ENCODE data around the gene MISP.

Gene MISP

DNA sequence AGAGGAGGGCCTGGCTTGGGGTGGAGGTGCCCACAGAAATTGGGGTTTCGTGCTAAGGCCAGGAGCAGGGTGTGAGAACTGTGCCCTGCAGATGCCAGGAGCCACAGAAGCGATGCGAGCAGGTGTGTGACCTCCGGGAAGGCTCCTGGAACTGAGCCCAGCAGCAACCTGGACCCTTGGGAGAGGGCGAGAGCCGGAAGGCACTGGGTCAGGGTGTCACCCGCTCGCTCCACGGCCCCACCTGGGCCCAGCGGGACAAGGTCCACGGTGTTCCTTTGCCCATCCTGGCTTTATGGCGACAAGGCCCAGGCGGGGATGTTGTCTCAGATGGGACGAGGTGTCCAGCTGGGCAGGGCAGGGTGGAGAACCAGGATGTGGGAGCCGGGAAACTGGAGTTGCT lies 4.2 kb downstream of the MISP start:
- TF ChIP-seq TOX (CRISPR knock-in tag; IDR thresholded peaks at IDR 0.05; ENCODE audit: borderline replicate concordance): no peak
- ATAC-seq: no peak

DNA sequence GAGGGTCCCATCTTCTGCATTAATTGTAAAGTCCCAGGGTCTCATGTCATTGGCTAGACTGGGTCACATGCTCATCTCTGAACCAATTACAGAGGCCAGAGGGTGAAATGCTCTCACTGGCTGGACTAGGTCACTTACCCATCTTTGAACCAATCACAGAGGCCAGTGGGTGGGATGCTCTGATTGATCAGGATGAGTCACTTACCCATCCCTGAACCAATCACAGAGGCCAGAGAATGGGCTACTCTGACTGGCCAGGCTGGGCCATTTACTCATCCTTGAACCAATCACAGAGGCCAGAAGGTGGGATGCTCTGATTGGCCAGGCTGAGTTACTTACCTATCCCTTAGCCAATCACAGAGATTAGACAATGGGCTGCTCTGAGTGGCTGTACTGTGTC lies 5.3 kb downstream of the MISP start:
- ATAC-seq: peak; percentile 19
- no peak for TF ChIP-seq ARNTL (CRISPR knock-in tag; IDR thresholded peaks at IDR 0.05; ENCODE audit: borderline replicate concordance, low read depth)
- no peak for TF ChIP-seq PATZ1 (CRISPR knock-in tag; IDR thresholded peaks at IDR 0.05; ENCODE audit: borderline replicate concordance)
- no peak for TF ChIP-seq ZNF565 (CRISPR knock-in tag; conservative IDR thresholded peaks at IDR 0.05; ENCODE audit: low read depth)
- TF ChIP-seq ZNF70 (CRISPR knock-in tag; IDR thresholded peaks at IDR 0.05): no peak
- TF ChIP-seq TOX (CRISPR knock-in tag; IDR thresholded peaks at IDR 0.05; ENCODE audit: borderline replicate concordance): no peak
- TF ChIP-seq ZFP30 (CRISPR knock-in tag; IDR thresholded peaks at IDR 0.05): no peak
- TF ChIP-seq POU6F1 (CRISPR knock-in tag; IDR thresholded peaks at IDR 0.05; ENCODE audit: borderline replicate concordance, low read depth): no peak
- no peak for TF ChIP-seq ESRRG (CRISPR knock-in tag; IDR thresholded peaks at IDR 0.05)
- no peak for TF ChIP-seq ZC3H10 (CRISPR knock-in tag; IDR thresholded peaks at IDR 0.05)
- no peak for TF ChIP-seq ZFP3 (CRISPR knock-in tag; IDR thresholded peaks at IDR 0.05)
- TF ChIP-seq, protein P1, sequence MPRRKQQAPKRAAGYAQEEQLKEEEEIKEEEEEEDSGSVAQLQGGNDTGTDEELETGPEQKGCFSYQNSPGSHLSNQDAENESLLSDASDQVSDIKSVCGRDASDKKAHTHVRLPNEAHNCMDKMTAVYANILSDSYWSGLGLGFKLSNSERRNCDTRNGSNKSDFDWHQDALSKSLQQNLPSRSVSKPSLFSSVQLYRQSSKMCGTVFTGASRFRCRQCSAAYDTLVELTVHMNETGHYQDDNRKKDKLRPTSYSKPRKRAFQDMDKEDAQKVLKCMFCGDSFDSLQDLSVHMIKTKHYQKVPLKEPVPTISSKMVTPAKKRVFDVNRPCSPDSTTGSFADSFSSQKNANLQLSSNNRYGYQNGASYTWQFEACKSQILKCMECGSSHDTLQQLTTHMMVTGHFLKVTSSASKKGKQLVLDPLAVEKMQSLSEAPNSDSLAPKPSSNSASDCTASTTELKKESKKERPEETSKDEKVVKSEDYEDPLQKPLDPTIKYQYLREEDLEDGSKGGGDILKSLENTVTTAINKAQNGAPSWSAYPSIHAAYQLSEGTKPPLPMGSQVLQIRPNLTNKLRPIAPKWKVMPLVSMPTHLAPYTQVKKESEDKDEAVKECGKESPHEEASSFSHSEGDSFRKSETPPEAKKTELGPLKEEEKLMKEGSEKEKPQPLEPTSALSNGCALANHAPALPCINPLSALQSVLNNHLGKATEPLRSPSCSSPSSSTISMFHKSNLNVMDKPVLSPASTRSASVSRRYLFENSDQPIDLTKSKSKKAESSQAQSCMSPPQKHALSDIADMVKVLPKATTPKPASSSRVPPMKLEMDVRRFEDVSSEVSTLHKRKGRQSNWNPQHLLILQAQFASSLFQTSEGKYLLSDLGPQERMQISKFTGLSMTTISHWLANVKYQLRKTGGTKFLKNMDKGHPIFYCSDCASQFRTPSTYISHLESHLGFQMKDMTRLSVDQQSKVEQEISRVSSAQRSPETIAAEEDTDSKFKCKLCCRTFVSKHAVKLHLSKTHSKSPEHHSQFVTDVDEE (CRISPR knock-in tag; IDR thresholded peaks at IDR 0.05): no peak
- TF ChIP-seq, protein P2, sequence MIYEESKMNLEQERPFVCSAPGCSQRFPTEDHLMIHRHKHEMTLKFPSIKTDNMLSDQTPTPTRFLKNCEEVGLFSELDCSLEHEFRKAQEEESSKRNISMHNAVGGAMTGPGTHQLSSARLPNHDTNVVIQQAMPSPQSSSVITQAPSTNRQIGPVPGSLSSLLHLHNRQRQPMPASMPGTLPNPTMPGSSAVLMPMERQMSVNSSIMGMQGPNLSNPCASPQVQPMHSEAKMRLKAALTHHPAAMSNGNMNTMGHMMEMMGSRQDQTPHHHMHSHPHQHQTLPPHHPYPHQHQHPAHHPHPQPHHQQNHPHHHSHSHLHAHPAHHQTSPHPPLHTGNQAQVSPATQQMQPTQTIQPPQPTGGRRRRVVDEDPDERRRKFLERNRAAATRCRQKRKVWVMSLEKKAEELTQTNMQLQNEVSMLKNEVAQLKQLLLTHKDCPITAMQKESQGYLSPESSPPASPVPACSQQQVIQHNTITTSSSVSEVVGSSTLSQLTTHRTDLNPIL (CRISPR knock-in tag; IDR thresholded peaks at IDR 0.05; ENCODE audit: low read depth): no peak
- no peak for TF ChIP-seq TCF4 (CRISPR knock-in tag; IDR thresholded peaks at IDR 0.05; ENCODE audit: borderline replicate concordance)
- TF ChIP-seq RARB (CRISPR knock-in tag; IDR thresholded peaks at IDR 0.05): no peak
- TF ChIP-seq PPARA (CRISPR knock-in tag; IDR thresholded peaks at IDR 0.05; ENCODE audit: borderline replicate concordance): no peak
- TF ChIP-seq GLIS3 (CRISPR knock-in tag; IDR thresholded peaks at IDR 0.05): no peak

- TF ChIP-seq CSRNP3 (CRISPR knock-in tag; IDR thresholded peaks at IDR 0.05) (no peak), TOX (CRISPR knock-in tag; IDR thresholded peaks at IDR 0.05; ENCODE audit: borderline replicate concordance) (no peak), RARB (CRISPR knock-in tag; IDR thresholded peaks at IDR 0.05) (no peak), PPARA (CRISPR knock-in tag; IDR thresholded peaks at IDR 0.05; ENCODE audit: borderline replicate concordance) (no peak)
- ATAC-seq: no peak
Measured at GRCh38 chr19:756821-757688, 6.1 kb downstream of the MISP start.
